ENCODE data around the gene SLIT3.

Gene SLIT3

DNA sequence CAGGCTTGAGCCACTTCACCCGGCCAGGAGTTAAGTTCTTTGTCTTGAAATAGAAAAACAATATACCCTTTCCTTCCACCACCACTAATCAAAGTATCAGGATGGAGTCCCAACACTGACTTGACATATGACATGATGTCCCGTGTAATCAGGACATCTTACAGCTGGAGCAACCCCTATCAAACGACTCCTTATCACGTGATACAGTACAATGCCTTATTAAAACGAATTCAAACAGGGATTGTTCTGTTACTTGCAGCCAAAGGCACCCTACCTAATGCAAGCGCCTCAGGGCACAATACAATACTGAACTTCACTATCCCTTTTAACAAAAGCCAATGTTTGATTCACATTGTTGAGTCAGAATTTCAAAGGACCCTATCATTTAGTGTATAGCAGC, 261.3 kb downstream of the SLIT3 start:
- H3K27ac ChIP-seq (ENCODE audit: low read depth, low read length): no peak overlapping the region
- H2AFZ ChIP-seq (ENCODE audit: low read depth, low read length, severe bottlenecking): no peak overlapping the region
- no peaks in the 10 kb centered on the region for H3K9me3 ChIP-seq (ENCODE audit: insufficient read depth, low read length)
- no peak overlapping the region for H3K4me3 ChIP-seq (ENCODE audit: insufficient read depth, low read length, poor library complexity, severe bottlenecking)
- H3K9ac ChIP-seq (ENCODE audit: low read length): no peak overlapping the region
- H3F3A ChIP-seq (ENCODE audit: insufficient read depth): no peaks in the 10 kb centered on the region
- H3K36me3 ChIP-seq (ENCODE audit: low read length): no peaks in the 10 kb centered on the region
- H4K20me1 ChIP-seq (ENCODE audit: low read depth, low read length): no peaks in the 10 kb centered on the region
- H3K27me3 ChIP-seq (ENCODE audit: low read length): no peaks in the 10 kb centered on the region
- TF ChIP-seq, protein P1, sequence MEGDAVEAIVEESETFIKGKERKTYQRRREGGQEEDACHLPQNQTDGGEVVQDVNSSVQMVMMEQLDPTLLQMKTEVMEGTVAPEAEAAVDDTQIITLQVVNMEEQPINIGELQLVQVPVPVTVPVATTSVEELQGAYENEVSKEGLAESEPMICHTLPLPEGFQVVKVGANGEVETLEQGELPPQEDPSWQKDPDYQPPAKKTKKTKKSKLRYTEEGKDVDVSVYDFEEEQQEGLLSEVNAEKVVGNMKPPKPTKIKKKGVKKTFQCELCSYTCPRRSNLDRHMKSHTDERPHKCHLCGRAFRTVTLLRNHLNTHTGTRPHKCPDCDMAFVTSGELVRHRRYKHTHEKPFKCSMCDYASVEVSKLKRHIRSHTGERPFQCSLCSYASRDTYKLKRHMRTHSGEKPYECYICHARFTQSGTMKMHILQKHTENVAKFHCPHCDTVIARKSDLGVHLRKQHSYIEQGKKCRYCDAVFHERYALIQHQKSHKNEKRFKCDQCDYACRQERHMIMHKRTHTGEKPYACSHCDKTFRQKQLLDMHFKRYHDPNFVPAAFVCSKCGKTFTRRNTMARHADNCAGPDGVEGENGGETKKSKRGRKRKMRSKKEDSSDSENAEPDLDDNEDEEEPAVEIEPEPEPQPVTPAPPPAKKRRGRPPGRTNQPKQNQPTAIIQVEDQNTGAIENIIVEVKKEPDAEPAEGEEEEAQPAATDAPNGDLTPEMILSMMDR (IDR thresholded peaks at IDR 0.05; ENCODE audit: insufficient read depth, low read length, poor library complexity, severe bottlenecking): no peak
- H3K4me2 ChIP-seq (ENCODE audit: low read depth, low read length, poor library complexity, severe bottlenecking): no peak overlapping the region
- H3K9me2 ChIP-seq (replicated peaks; ENCODE audit: insufficient read depth, low read length): no peaks in the 10 kb centered on the region
- no peaks in the 10 kb centered on the region for H3K79me2 ChIP-seq (ENCODE audit: insufficient read depth, low read length)

DNA sequence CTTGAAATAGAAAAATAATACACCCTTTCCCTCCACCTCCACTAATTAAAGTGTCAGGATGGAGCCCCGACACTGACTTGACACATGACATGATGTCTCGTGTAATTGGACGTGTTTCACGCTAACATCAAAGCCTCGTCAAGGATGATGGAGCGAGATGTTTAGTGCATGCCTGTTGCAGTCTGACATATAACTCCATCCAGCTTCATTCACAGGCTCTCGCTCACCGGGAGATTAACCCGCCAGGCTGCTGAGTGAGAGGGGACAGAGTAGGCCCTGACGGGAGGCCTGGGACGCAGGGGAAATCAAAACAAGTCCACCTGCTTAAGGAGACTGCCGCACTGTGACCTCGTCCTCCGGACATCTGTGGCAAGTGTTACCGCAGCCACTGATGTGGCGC, 263.5 kb downstream of the SLIT3 start:
- Histone ChIP-seq H3K9me2 (replicated peaks; ENCODE audit: insufficient read depth, low read length) (no peaks in the 10 kb centered on the region), H2AFZ (ENCODE audit: low read depth, low read length, severe bottlenecking) (no peak overlapping the region), H3K79me2 (ENCODE audit: insufficient read depth, low read length) (no peaks in the 10 kb centered on the region), H3K36me3 (ENCODE audit: low read length) (no peaks in the 10 kb centered on the region), H3K27ac (ENCODE audit: low read depth, low read length) (no peak overlapping the region), H3F3A (ENCODE audit: insufficient read depth) (no peaks in the 10 kb centered on the region), H3K4me3 (ENCODE audit: insufficient read depth, low read length, poor library complexity, severe bottlenecking) (no peak overlapping the region), H3K27me3 (ENCODE audit: low read length) (no peaks in the 10 kb centered on the region), H3K4me2 (ENCODE audit: low read depth, low read length, poor library complexity, severe bottlenecking) (no peak overlapping the region), H3K9ac (ENCODE audit: low read length) (no peak overlapping the region), H3K9me3 (ENCODE audit: insufficient read depth, low read length) (no peaks in the 10 kb centered on the region), H4K20me1 (ENCODE audit: low read depth, low read length) (no peaks in the 10 kb centered on the region)
- TF ChIP-seq, protein P1 (IDR thresholded peaks at IDR 0.05; ENCODE audit: insufficient read depth, low read length, poor library complexity, severe bottlenecking): no peak
- no peak for TF ChIP-seq EZH2phosphoT487 (conservative IDR thresholded peaks at IDR 0.05; ENCODE audit: low read length)

DNA sequence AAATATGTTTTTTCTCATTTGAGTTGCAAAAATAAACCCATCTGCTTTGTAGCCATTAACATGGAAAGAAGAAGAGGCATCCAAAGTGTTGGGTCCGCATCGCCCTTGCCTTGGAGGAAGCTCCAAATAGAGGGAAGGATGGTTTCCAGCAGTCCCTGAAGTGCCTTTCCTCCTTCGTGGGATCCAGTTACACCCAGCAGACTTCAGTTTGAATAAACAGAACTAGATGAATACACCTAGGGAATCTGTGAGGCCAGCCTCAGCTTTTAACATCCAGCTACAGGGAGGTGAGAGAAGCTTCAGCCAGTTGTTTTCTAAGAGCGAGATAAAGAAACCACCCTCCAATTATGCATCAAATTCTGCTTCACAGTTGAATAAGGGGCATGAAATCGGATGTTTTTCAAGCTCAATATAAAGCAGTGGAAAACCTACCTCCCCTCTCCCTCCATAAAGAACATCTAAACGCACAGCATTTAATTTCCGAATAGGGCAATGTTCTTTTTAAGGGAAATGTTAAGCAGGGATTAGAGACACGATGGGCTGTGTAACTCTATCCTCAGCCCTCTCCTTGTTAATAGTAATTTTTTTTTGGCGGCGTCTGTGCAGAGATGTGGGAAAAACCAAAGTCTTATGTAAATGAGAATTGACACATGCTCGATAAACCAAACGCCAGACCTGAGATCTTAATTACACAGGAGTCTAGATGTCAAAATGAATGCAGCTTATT, 264.7 kb downstream of the SLIT3 start:
- H3K9ac ChIP-seq (ENCODE audit: low read length): no peak overlapping the region
- no peaks in the 10 kb centered on the region for H3F3A ChIP-seq (ENCODE audit: insufficient read depth)
- H3K9me3 ChIP-seq (ENCODE audit: insufficient read depth, low read length): no peaks in the 10 kb centered on the region

More for the DNA sequence above, 264.7 kb downstream of the SLIT3 start:
- Histone ChIP-seq H3K27ac (ENCODE audit: low read depth, low read length) (no peak overlapping the region), H2AFZ (ENCODE audit: low read depth, low read length, severe bottlenecking) (no peak overlapping the region), H3K4me3 (ENCODE audit: insufficient read depth, low read length, poor library complexity, severe bottlenecking) (no peak overlapping the region), H3K4me2 (ENCODE audit: low read depth, low read length, poor library complexity, severe bottlenecking) (no peak overlapping the region), H3K36me3 (ENCODE audit: low read length) (no peaks in the 10 kb centered on the region), H4K20me1 (ENCODE audit: low read depth, low read length) (no peaks in the 10 kb centered on the region), H3K9me2 (replicated peaks; ENCODE audit: insufficient read depth, low read length) (no peaks in the 10 kb centered on the region), H3K79me2 (ENCODE audit: insufficient read depth, low read length) (no peaks in the 10 kb centered on the region), H3K27me3 (ENCODE audit: low read length) (no peaks in the 10 kb centered on the region)
- no peak for TF ChIP-seq EZH2phosphoT487 (conservative IDR thresholded peaks at IDR 0.05; ENCODE audit: low read length)
- TF ChIP-seq, protein P1 (IDR thresholded peaks at IDR 0.05; ENCODE audit: insufficient read depth, low read length, poor library complexity, severe bottlenecking): no peak

All from SU-DHL-6 (cell line).